NB4 (cell line): ENCODE results near the gene CCNY.

Experiments
- CTCF ChIP-seq: IDR thresholded peaks from one replicate; pipeline ENCODE4 v1.5.1; 2012; ENCODE audit warnings: low read depth, low read length
- MAX ChIP-seq: IDR thresholded peaks from 2 replicates; pipeline ENCODE4 v1.6.1; 2011; ENCODE audit warnings: low read depth, low read length
- POLR2A ChIP-seq: IDR thresholded peaks from 2 replicates; pipeline ENCODE4 v1.6.1; 2011; ENCODE audit warnings: mild to moderate bottlenecking; ENCODE audit not compliant: insufficient read length; ENCODE audit errors: extremely low read depth

- TF ChIP-seq CTCF, result no peak
- TF ChIP-seq MAX, result no peak
- TF ChIP-seq POLR2A, result no peak
Measured at GRCh38 chr10:35391954-35392262, 55.6 kb downstream of the CCNY start.
